GM19025 (cell line): Measurements from ENCODE around the gene BTBD6.
A peak's percentile ranks its signal among the peaks of the same experiment; 100 is the strongest.
"Not testable (repeated sequence)": the region's sequence is repeated elsewhere in the genome, so short reads cannot be mapped to it uniquely, and the experiment has no call there.

Source experiments
- ATAC-seq: cut with Tn5 transposase; IDR thresholded peaks from one replicate; pipeline ENCODE4 v1.9.1; 2021; ENCODE audit warnings: mild to moderate bottlenecking, low read depth, moderate library complexity; ENCODE audit not compliant: unreplicated experiment

Gene BTBD6

GRCh38 chr14:105287249-105288102, 39.1 kb downstream of the BTBD6 start:
- no peak for ATAC-seq

GRCh38 chr14:105288936-105289335, 40.6 kb downstream of the BTBD6 start:
- ATAC-seq = not testable (repeated sequence)

- ATAC-seq = no peak
These were observed 42.5 kb downstream of the BTBD6 start for GRCh38 chr14:105290621-105291346.

GRCh38 chr14:105292826-105293711, 44.7 kb downstream of the BTBD6 start:
- no peak for ATAC-seq

- ATAC-seq = no peak
These were observed 45.8 kb downstream of the BTBD6 start for GRCh38 chr14:105294142-105294597.

- not testable (repeated sequence) for ATAC-seq
These were observed 49.0 kb downstream of the BTBD6 start for GRCh38 chr14:105297311-105297710.

- peak; percentile 12 for ATAC-seq
These were observed 51.6 kb downstream of the BTBD6 start for GRCh38 chr14:105299654-105300541.
